H1 (cell line): ENCODE data around the gene RELT. TPM values are rescaled to one million over a fixed set of nuclear protein-coding genes. Genes with fewer than 3 reads are reported as not detected.

Experiments used
- CTCF ChIA-PET: fragments of 300-600 bp; sonication (Branson Sonifier 250); formaldehyde crosslinking; loops from one replicate; lab custom pipeline; 2021; ENCODE audit not compliant: partially characterized antibody; lab: Charles Lee
- POLR2A ChIA-PET: fragments of 300-600 bp; sonication (Branson Sonifier 250); formaldehyde crosslinking; loops from one replicate; lab custom pipeline; 2021; ENCODE audit warnings: inconsistent platforms; ENCODE audit not compliant: partially characterized antibody; lab: Charles Lee
- DNase-seq, 2 experiments: peaks; one replicate each; pipeline versions ENCODE4 v3.0.0 to v3.0.0-alpha.2; 2010 to 2022; ENCODE audit warnings: low spot score in 2 of 2, low read depth in 1 of 2, mixed read lengths in 1 of 2
- FAIRE-seq: peaks from 2 replicates; lab custom pipeline; 2011; peaks lifted over from hg19 to GRCh38; lab: Jason Lieb, UNC
- H2AFZ ChIP-seq: 2 replicates; pipeline ENCODE4 v1.8.1; 2012; ENCODE audit warnings: low read length, inconsistent platforms
- H2AK5ac ChIP-seq: 2 replicates; pipeline ENCODE4 v1.6.1; 2013; ENCODE audit warnings: low read depth, low read length
- H2BK120ac ChIP-seq: replicated peaks from 2 replicates; pipeline ENCODE3; 2013; ENCODE audit warnings: low read depth, low read length, inconsistent platforms
- H2BK12ac ChIP-seq: 2 replicates; pipeline ENCODE4 v1.6.1; 2013; ENCODE audit warnings: low read depth, low read length
- H2BK15ac ChIP-seq: 2 replicates; pipeline ENCODE4 v1.6.1; 2013; ENCODE audit warnings: low read length
- H2BK20ac ChIP-seq: 2 replicates; pipeline ENCODE4 v1.6.1; 2013; ENCODE audit warnings: low read length
- H2BK5ac ChIP-seq: 2 replicates; pipeline ENCODE4 v1.6.1; 2013; ENCODE audit warnings: low read depth, low read length
- H3K14ac ChIP-seq: 2 replicates; pipeline ENCODE4 v1.6.1; 2013; ENCODE audit warnings: inconsistent platforms; ENCODE audit not compliant: insufficient read length
- H3K18ac ChIP-seq: 2 replicates; pipeline ENCODE4 v1.6.1; 2013; ENCODE audit warnings: low read length; ENCODE audit errors: extremely low read depth
- H3K23ac ChIP-seq: 2 replicates; pipeline ENCODE4 v1.6.1; 2013; ENCODE audit warnings: inconsistent platforms; ENCODE audit not compliant: insufficient read length
- H3K23me2 ChIP-seq: 2 replicates; pipeline ENCODE4 v1.6.1; 2013; ENCODE audit warnings: low read depth, low read length
- H3K27ac ChIP-seq: 2 replicates; pipeline ENCODE4 v1.6.1; 2011; ENCODE audit warnings: low read depth, low read length, inconsistent platforms
- H3K27me3 ChIP-seq, 4 experiments: replicated peaks in 1 of 4; 1 replicate in 1 of 4; 2 replicates in 3 of 4; pipeline versions ENCODE4 v1.6.1 to v1.8.1; 2011 to 2013; ENCODE audit warnings: low read length in 3 of 4, mild to moderate bottlenecking in 3 of 4, inconsistent platforms in 2 of 4, mixed read lengths in 2 of 4, moderate library complexity in 1 of 4; ENCODE audit not compliant: control insufficient read depth in 3 of 4, insufficient read depth in 3 of 4; ENCODE audit errors: extremely low read depth in 1 of 4
- H3K36me3 ChIP-seq, 4 experiments: 2 replicates each; pipeline versions ENCODE4 v1.6.1 to v1.8.1; 2011 to 2013; ENCODE audit warnings: mild to moderate bottlenecking in 4 of 4, low read length in 3 of 4, moderate library complexity in 2 of 4, control low read depth in 1 of 4, inconsistent platforms in 1 of 4; ENCODE audit not compliant: insufficient read depth in 4 of 4, control insufficient read depth in 2 of 4
- H3K4ac ChIP-seq: replicated peaks from 2 replicates; pipeline ENCODE3; 2013; ENCODE audit warnings: low read length, low read depth, mixed read lengths, inconsistent platforms; ENCODE audit not compliant: insufficient read length
- H3K4me1 ChIP-seq, 4 experiments: replicated peaks in 1 of 4; 1 replicate in 1 of 4; 2 replicates in 3 of 4; pipeline versions ENCODE4 v1.6.1 to v1.8.1; 2011 to 2013; ENCODE audit warnings: low read length in 3 of 4, inconsistent platforms in 2 of 4, mixed read lengths in 1 of 4; ENCODE audit not compliant: insufficient read depth in 4 of 4, control insufficient read depth in 3 of 4
- H3K4me2 ChIP-seq, 2 experiments: 2 replicates each; pipeline versions ENCODE4 v1.6.1 to v1.8.1; 2011 to 2013; ENCODE audit warnings: low read depth in 2 of 2, low read length in 2 of 2, control low read depth in 1 of 2, inconsistent platforms in 1 of 2, mild to moderate bottlenecking in 1 of 2; ENCODE audit not compliant: insufficient read depth in 1 of 2
- H3K4me3 ChIP-seq, 4 experiments: fragments of 200-600, 300-600 bp in 1 of 4; sonication (generic), shearing (Covaris generic), sonication (Bioruptor Twin) in 1 of 4; 2 replicates each; pipeline versions ENCODE4 v1.5.1 to v1.8.1; 2011 to 2016; ENCODE audit warnings: low read length in 4 of 4, low read depth in 3 of 4, control low read depth in 2 of 4, inconsistent platforms in 2 of 4, mild to moderate bottlenecking in 2 of 4, mixed read lengths in 1 of 4, moderate library complexity in 1 of 4; ENCODE audit not compliant: insufficient read depth in 2 of 4; ENCODE audit errors: extremely low read depth in 1 of 4
- H3K56ac ChIP-seq: replicated peaks from 2 replicates; pipeline ENCODE3; 2013; ENCODE audit warnings: low read depth, mild to moderate bottlenecking, mixed read lengths, low read length, inconsistent platforms; ENCODE audit not compliant: insufficient read length
- H3K79me1 ChIP-seq: 2 replicates; pipeline ENCODE4 v1.6.1; 2013; ENCODE audit warnings: low read depth, low read length, control low read depth
- H3K79me2 ChIP-seq, 2 experiments: 2 replicates each; pipeline versions ENCODE4 v1.6.1 to v1.8.1; 2012 to 2013; ENCODE audit warnings: low read length in 2 of 2, mild to moderate bottlenecking in 2 of 2, inconsistent platforms in 1 of 2; ENCODE audit not compliant: insufficient read depth in 2 of 2, control insufficient read depth in 1 of 2
- H3K9ac ChIP-seq, 4 experiments: replicated peaks in 1 of 4; 1 replicate in 1 of 4; 2 replicates in 3 of 4; pipeline versions ENCODE4 v1.6.1 to v1.8.1; 2011 to 2013; ENCODE audit warnings: low read depth in 3 of 4, low read length in 3 of 4, control low read depth in 2 of 4, mild to moderate bottlenecking in 2 of 4, moderate library complexity in 2 of 4, inconsistent platforms in 1 of 4; ENCODE audit errors: extremely low read depth in 1 of 4
- H3K9me3 ChIP-seq, 2 experiments: 2 replicates each; pipeline versions ENCODE4 v1.6.1 to v1.8.1; 2012 to 2013; ENCODE audit warnings: mild to moderate bottlenecking in 2 of 2, moderate library complexity in 2 of 2, control low read depth in 1 of 2, inconsistent platforms in 1 of 2, low read depth in 1 of 2, low read length in 1 of 2, mixed read lengths in 1 of 2; ENCODE audit not compliant: insufficient read depth in 2 of 2
- H4K20me1 ChIP-seq, 2 experiments: replicated peaks in 1 of 2; 2 replicates each; pipeline versions ENCODE3 to v1.8.1; 2011 to 2013; ENCODE audit warnings: inconsistent platforms in 2 of 2, low read length in 2 of 2, mild to moderate bottlenecking in 1 of 2; ENCODE audit not compliant: insufficient read depth in 2 of 2, control insufficient read depth in 1 of 2
- H4K5ac ChIP-seq: 2 replicates; pipeline ENCODE4 v1.6.1; 2013; ENCODE audit warnings: low read length, low read depth, mixed read lengths, inconsistent platforms; ENCODE audit not compliant: insufficient read length
- H4K8ac ChIP-seq: 2 replicates; pipeline ENCODE4 v1.8.0; 2013; ENCODE audit warnings: mild to moderate bottlenecking, moderate library complexity, low read length, inconsistent platforms; ENCODE audit not compliant: insufficient read depth; ENCODE audit errors: extremely low read depth
- H4K91ac ChIP-seq: replicated peaks from 2 replicates; pipeline ENCODE3; 2013; ENCODE audit warnings: low read length, mixed read lengths, inconsistent platforms; ENCODE audit not compliant: insufficient read length
- CHD2 ChIP-seq: IDR thresholded peaks from 2 replicates; pipeline ENCODE4 v1.6.1; 2012; ENCODE audit warnings: low read length, improper control_type of control experiment
- GTF2F1 ChIP-seq: IDR thresholded peaks from 2 replicates; pipeline ENCODE4 v1.6.1; 2012; ENCODE audit warnings: low read depth, low read length, improper control_type of control experiment, borderline replicate concordance
- JUN ChIP-seq: IDR thresholded peaks from 2 replicates; pipeline ENCODE4 v1.6.1; 2011; ENCODE audit warnings: low read depth, mild to moderate bottlenecking, improper control_type of control experiment, low read length
- JUND ChIP-seq: IDR thresholded peaks from 2 replicates; pipeline ENCODE4 v1.6.1; 2011; ENCODE audit warnings: mild to moderate bottlenecking, improper control_type of control experiment, low read length
- KDM1A ChIP-seq: fragments of 200-600, 300-600 bp; sonication (generic); IDR thresholded peaks from 2 replicates; pipeline ENCODE4 v1.7.1; 2016; ENCODE audit warnings: mild to moderate bottlenecking, low read length, borderline replicate concordance
- KDM4A ChIP-seq: IDR thresholded peaks from one replicate; pipeline ENCODE4 v1.7.1; 2012; ENCODE audit warnings: low read depth, mild to moderate bottlenecking, moderate library complexity, low read length, inconsistent platforms; ENCODE audit not compliant: severe bottlenecking
- KDM5A ChIP-seq: fragments of 200-600 bp; IDR thresholded peaks from 2 replicates; pipeline ENCODE4 v1.7.1; 2012; ENCODE audit warnings: mild to moderate bottlenecking, low read length, inconsistent platforms, mixed read lengths
- POU5F1 ChIP-seq: IDR thresholded peaks from 2 replicates; pipeline ENCODE4 v1.6.1; 2011; ENCODE audit warnings: low read depth, mild to moderate bottlenecking, low read length, moderate library complexity
- SAP30 ChIP-seq: fragments of 300-600 bp; sonication (generic); IDR thresholded peaks from 2 replicates; pipeline ENCODE4 v1.7.1; 2012; ENCODE audit warnings: low read length, moderate library complexity, mild to moderate bottlenecking, inconsistent platforms; ENCODE audit not compliant: insufficient read depth, insufficient replicate concordance
- WGBS, 2 experiments: shearing (Covaris generic) in 1 of 2; methylation state at CpG; one replicate each; pipeline versions ENCODE4 v1.1.6 to v1.1.7; 2013 to 2015; ENCODE audit warnings: low lambda C conversion rate in 2 of 2, mixed read lengths in 2 of 2, inconsistent platforms in 1 of 2, low coverage in 1 of 2, missing lambda C conversion rate in 1 of 2; ENCODE audit not compliant: insufficient replicate concordance in 2 of 2, insufficient coverage in 1 of 2, insufficient read length in 1 of 2; ENCODE audit errors: extremely low coverage in 1 of 2, missing lambda C conversion rate in 1 of 2; 5-methylcytosine and 5-hydroxymethylcytosine counted together
- polyA plus RNA-seq, 7 experiments: library from polyadenylated mRNA; depleted of rRNA in 3 of 7; stranded (reverse) in 5 of 7; unstranded in 2 of 7; fragments of >200 nt in 5 of 7; fragments of 200-250 nt in 2 of 7; gene quantifications; 1 replicate in 5 of 7; 2 replicates in 1 of 7; 4 replicates in 1 of 7; pipeline versions ENCODE4 v1.2.1 to v1.2.3, GENCODE V29; 2011 to 2013; ENCODE audit warnings: missing spikeins in 2 of 7, mixed read lengths in 2 of 7
- total RNA-seq: library from RNA; stranded (reverse); fragmentation: NEBNext Ultra II Directional; extraction: Animal tissue kit (Norgen Biotek cat#: 25700); gene quantifications from 2 replicates; pipeline ENCODE4 v1.2.1, GENCODE V29; 2021
- TF ChIP-seq, protein P1 (sequence below): IDR thresholded peaks from 2 replicates; pipeline ENCODE4 v1.6.1; 2011; ENCODE audit warnings: low read length, improper control_type of control experiment

The RELT gene
- total and polyA plus RNA-seq, 2 of the 8 experiments (the other 6 are each of a cell fraction or from before 2014, with no cell fraction given): 3.4 to 5.7 TPM

DNA sequence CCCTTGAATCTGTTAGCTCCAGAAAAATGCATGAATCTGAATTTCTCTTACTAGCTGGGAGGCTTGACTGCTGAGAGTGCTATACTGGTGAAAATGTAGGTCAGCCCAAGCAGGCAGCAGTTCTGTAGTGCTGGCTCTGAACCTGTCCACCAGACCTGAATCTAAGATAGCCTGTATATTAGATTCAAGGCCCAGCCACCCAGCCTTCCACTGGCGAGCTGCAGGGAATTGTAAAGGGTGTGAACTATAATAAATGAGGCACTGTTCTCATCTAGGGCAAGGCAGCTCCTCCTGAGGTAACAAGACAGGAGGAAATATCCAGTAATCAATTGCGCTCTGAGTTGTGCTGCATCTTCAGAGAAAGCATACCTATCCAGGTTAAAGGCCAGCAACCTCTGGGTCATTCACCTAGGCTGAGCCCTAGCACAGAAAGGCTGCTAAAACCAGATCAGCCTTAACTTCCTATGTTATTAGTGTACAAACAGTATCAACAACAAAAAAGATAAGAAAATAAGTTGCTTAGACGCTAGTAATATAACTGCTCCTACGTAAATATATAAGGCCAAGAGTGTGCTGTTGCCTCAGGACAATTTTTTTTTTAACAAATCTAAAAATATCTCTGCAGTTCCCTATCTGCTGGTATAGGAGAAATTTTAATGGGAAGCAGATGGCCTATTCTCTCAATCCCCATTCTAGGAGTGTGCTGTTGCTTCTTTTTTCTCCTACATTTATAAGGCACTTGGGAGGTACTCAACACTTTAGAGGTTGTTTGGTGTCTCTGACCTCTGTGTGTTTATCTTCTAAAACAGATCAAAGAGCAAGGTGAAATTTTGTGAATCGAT lies 63.0 kb downstream of the RELT start:
- Histone ChIP-seq H2BK12ac (no peak overlapping the region), H3K79me2 (no peaks in the 10 kb centered on the region), H4K5ac (no peak overlapping the region), H3K27me3 (no peaks in the 10 kb centered on the region), H3K27ac (no peak overlapping the region), H3K14ac (no peak overlapping the region), H3K9me3 (no peaks in the 10 kb centered on the region), H3K23me2 (no peaks in the 10 kb centered on the region), H3K9ac (no peak overlapping the region), H3K4ac (no peak overlapping the region), H2AFZ (no peak overlapping the region), H2BK120ac (no peak overlapping the region), H2BK15ac (no peak overlapping the region), H3K4me3 (no peak overlapping the region), H3K4me2 (no peak overlapping the region), H3K23ac (no peak overlapping the region), H2AK5ac (no peak overlapping the region), H4K91ac (no peak overlapping the region), H3K18ac (no peak overlapping the region), H3K56ac (no peak overlapping the region), H4K20me1 (no peaks in the 10 kb centered on the region), H3K4me1 (peaks cover 2 to 4% (median 3%) of the 10 kb centered on the region in 4 experiments; a peak in 3 of 7 replicates), H3K79me1 (no peaks in the 10 kb centered on the region; the same call in 1 of the 2 replicates), H4K8ac (no peak overlapping the region), H3K36me3 (no peaks in the 10 kb centered on the region), H2BK20ac (no peak overlapping the region), H2BK5ac (no peak overlapping the region)
- ChIA-PET POLR2A (interaction anchor here (1.0 kb wide), 1 partner anchor 209 kb away, joined by 3 read pairs; no protein-coding TSS in a partner anchor), CTCF (interaction anchor here (0.7 to 2.2 kb wide), 4 partner anchors 10 to 36 kb away, joined by 3 to 6 read pairs (median 3); no protein-coding TSS in a partner anchor)
- DNase-seq (no peak), FAIRE-seq (no peak)
- TF ChIP-seq POU5F1 (no peak), KDM4A (no peak), JUN (no peak), KDM1A (no peak), CHD2 (no peak), JUND (no peak), KDM5A (no peak), GTF2F1 (no peak), SAP30 (no peak)
- TF ChIP-seq, protein P1, sequence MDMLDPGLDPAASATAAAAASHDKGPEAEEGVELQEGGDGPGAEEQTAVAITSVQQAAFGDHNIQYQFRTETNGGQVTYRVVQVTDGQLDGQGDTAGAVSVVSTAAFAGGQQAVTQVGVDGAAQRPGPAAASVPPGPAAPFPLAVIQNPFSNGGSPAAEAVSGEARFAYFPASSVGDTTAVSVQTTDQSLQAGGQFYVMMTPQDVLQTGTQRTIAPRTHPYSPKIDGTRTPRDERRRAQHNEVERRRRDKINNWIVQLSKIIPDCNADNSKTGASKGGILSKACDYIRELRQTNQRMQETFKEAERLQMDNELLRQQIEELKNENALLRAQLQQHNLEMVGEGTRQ: no peak
- 81% methylated on average over 5 of the region's 5 CpGs; no CpG with 5 or more reads in 1 of the 2 experiments for WGBS, 2 experiments
